ENCODE data around the gene DCD. TPM values are rescaled to one million over a fixed set of nuclear protein-coding genes. Genes with fewer than 3 reads are reported as not detected.
"Not testable (repeated sequence)": the region's sequence is repeated elsewhere in the genome, so short reads cannot be mapped to it uniquely, and the experiment has no call there.

Gene DCD
- polyA plus RNA-seq, 1 donor (not counting 4 experiments of a cell fraction or from before 2014, with no cell fraction given) = not detected

GRCh38 chr12:54641554-54641953, 6.6 kb downstream of the DCD start:
- H3K9me3 ChIP-seq (ENCODE audit: control insufficient read depth, low read depth, low read length) = no peaks in the 10 kb centered on the region
- no peaks in the 10 kb centered on the region for H3K79me2 ChIP-seq (ENCODE audit: control insufficient read depth, insufficient read depth, low read length)
- H4K20me1 ChIP-seq (ENCODE audit: control insufficient read depth, extremely low read depth, insufficient read depth, low read length) = no peaks in the 10 kb centered on the region
- H3K36me3 ChIP-seq (ENCODE audit: control insufficient read depth in 2 of 2, extremely low read depth in 1 of 2, insufficient read depth in 2 of 2, low read length in 2 of 2) = no peaks in the 10 kb centered on the region
- TF ChIP-seq CTCF (optimal IDR thresholded peaks at IDR 0.05 in 1 of 3, IDR thresholded peaks at IDR 0.05 in 1 of 3, conservative IDR thresholded peaks at IDR 0.05 in 1 of 3; ENCODE audit: extremely low read depth in 1 of 3, insufficient read depth in 2 of 3, low read length in 3 of 3) = no peak
- no peak for TF ChIP-seq EZH2 (IDR thresholded peaks at IDR 0.05; ENCODE audit: low read length)
- no peak overlapping the region for H3K9ac ChIP-seq (ENCODE audit: control insufficient read depth, extremely low read depth, insufficient read depth, low read length)
- H3K27ac ChIP-seq (ENCODE audit: control insufficient read depth, insufficient read depth, low read length) = no peak overlapping the region
- H3K4me3 ChIP-seq (ENCODE audit: control insufficient read depth in 2 of 3, extremely low read depth in 1 of 3, insufficient read depth in 2 of 3, low read depth in 1 of 3, low read length in 3 of 3) = no peak overlapping the region
- FAIRE-seq = no peak
- H3K4me1 ChIP-seq (ENCODE audit: control insufficient read depth, extremely low read depth, insufficient read depth, low read length) = no peaks in the 10 kb centered on the region
- dilution Hi-C loops (cut with MboI; ENCODE audit: extremely low pct_ligation_motif_present, low sequenced_read_pairs) = no loop called here
- H2AFZ ChIP-seq (ENCODE audit: control insufficient read depth, low read length) = no peak overlapping the region
- H3K4me2 ChIP-seq (ENCODE audit: control insufficient read depth, extremely low read depth, insufficient read depth, low read depth, low read length) = no peak overlapping the region
- peaks cover 7% of the 10 kb centered on the region for H3K27me3 ChIP-seq (ENCODE audit: control insufficient read depth, extremely low read depth, insufficient read depth, low read length)
- DNase-seq (ENCODE audit: low read depth, low spot score) = no peak
- no peaks in the 10 kb centered on the region for H3K9me1 ChIP-seq (ENCODE audit: control insufficient read depth, extremely low read depth, insufficient read depth, low read length)

DNA sequence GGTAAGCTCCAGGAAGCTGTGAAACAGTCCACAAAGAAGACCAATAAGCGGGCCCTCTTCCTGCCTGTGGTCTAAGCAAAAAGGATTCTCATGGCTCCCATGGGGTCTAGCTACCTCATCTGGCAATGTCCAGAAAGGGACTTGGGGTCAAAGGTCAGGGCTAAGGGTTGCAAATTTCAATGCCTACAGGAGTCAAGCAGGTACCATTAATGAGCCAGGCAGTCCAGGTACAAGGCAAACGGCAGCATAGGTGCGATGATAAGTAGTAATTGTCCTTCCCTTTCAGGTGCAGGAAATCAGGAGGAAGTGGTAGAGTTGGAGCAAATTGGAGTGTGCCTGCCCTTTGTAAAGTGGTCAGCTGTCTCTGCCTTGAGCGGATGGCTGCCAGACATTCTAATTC, 7.1 kb downstream of the DCD start:
- Histone ChIP-seq H3K27me3 (ENCODE audit: control insufficient read depth, extremely low read depth, insufficient read depth, low read length) (peaks cover 5% of the 10 kb centered on the region), H3K4me2 (ENCODE audit: control insufficient read depth, extremely low read depth, insufficient read depth, low read depth, low read length) (no peak overlapping the region), H4K20me1 (ENCODE audit: control insufficient read depth, extremely low read depth, insufficient read depth, low read length) (no peaks in the 10 kb centered on the region), H3K4me1 (ENCODE audit: control insufficient read depth, extremely low read depth, insufficient read depth, low read length) (no peaks in the 10 kb centered on the region), H3K36me3 (ENCODE audit: control insufficient read depth in 2 of 2, extremely low read depth in 1 of 2, insufficient read depth in 2 of 2, low read length in 2 of 2) (no peaks in the 10 kb centered on the region), H3K79me2 (ENCODE audit: control insufficient read depth, insufficient read depth, low read length) (no peaks in the 10 kb centered on the region), H3K4me3 (ENCODE audit: control insufficient read depth in 2 of 3, extremely low read depth in 1 of 3, insufficient read depth in 2 of 3, low read depth in 1 of 3, low read length in 3 of 3) (no peak overlapping the region), H3K9me1 (ENCODE audit: control insufficient read depth, extremely low read depth, insufficient read depth, low read length) (no peaks in the 10 kb centered on the region), H3K9me3 (ENCODE audit: control insufficient read depth, low read depth, low read length) (no peaks in the 10 kb centered on the region), H3K9ac (ENCODE audit: control insufficient read depth, extremely low read depth, insufficient read depth, low read length) (no peak overlapping the region), H2AFZ (ENCODE audit: control insufficient read depth, low read length) (no peak overlapping the region), H3K27ac (ENCODE audit: control insufficient read depth, insufficient read depth, low read length) (no peak overlapping the region)
- FAIRE-seq (no peak), DNase-seq (ENCODE audit: low read depth, low spot score) (no peak)
- TF ChIP-seq CTCF (optimal IDR thresholded peaks at IDR 0.05 in 1 of 3, IDR thresholded peaks at IDR 0.05 in 1 of 3, conservative IDR thresholded peaks at IDR 0.05 in 1 of 3; ENCODE audit: extremely low read depth in 1 of 3, insufficient read depth in 2 of 3, low read length in 3 of 3) (no peak), EZH2 (IDR thresholded peaks at IDR 0.05; ENCODE audit: low read length) (no peak)
- dilution Hi-C loops (cut with MboI; ENCODE audit: extremely low pct_ligation_motif_present, low sequenced_read_pairs) = no loop called here

DNA sequence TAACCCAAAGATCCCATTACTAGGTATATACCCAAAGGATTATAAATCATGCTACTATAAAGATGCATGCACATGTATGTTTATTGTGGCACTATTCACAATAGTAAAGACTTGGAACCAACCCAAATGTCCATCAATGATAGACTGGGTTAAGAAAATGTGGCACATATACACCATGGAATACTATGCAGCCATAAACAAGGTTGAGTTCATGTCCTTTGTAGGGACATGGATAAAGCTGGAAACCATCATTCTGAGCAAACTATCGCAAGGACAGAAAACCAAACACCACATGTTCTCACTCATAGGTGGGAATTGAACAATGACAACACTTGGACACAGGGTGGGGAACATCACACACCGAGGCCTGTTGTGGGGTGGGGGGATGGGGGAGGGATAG, 9.1 kb downstream of the DCD start:
- dilution Hi-C loops (cut with MboI; ENCODE audit: extremely low pct_ligation_motif_present, low sequenced_read_pairs); FAIRE-seq: not testable (repeated sequence)

More for the DNA sequence above, 9.1 kb downstream of the DCD start:
- not testable (repeated sequence) for H3K9me3 ChIP-seq (ENCODE audit: control insufficient read depth, low read depth, low read length); H3K4me2 ChIP-seq (ENCODE audit: control insufficient read depth, extremely low read depth, insufficient read depth, low read depth, low read length); H4K20me1 ChIP-seq (ENCODE audit: control insufficient read depth, extremely low read depth, insufficient read depth, low read length); H3K79me2 ChIP-seq (ENCODE audit: control insufficient read depth, insufficient read depth, low read length); H3K4me1 ChIP-seq (ENCODE audit: control insufficient read depth, extremely low read depth, insufficient read depth, low read length); H2AFZ ChIP-seq (ENCODE audit: control insufficient read depth, low read length); H3K27me3 ChIP-seq (ENCODE audit: control insufficient read depth, extremely low read depth, insufficient read depth, low read length); DNase-seq (ENCODE audit: low read depth, low spot score); H3K9ac ChIP-seq (ENCODE audit: control insufficient read depth, extremely low read depth, insufficient read depth, low read length); H3K4me3 ChIP-seq (ENCODE audit: control insufficient read depth in 2 of 3, extremely low read depth in 1 of 3, insufficient read depth in 2 of 3, low read depth in 1 of 3, low read length in 3 of 3); H3K36me3 ChIP-seq (ENCODE audit: control insufficient read depth in 2 of 2, extremely low read depth in 1 of 2, insufficient read depth in 2 of 2, low read length in 2 of 2); H3K9me1 ChIP-seq (ENCODE audit: control insufficient read depth, extremely low read depth, insufficient read depth, low read length); H3K27ac ChIP-seq (ENCODE audit: control insufficient read depth, insufficient read depth, low read length)

Data from keratinocyte (primary cell).